SU-DHL-6 (cell line): ENCODE data around the gene DNAH9.

Experiments
- CTCF ChIP-seq: fragments of 200-600 bp; sonication (generic); IDR thresholded peaks from one replicate; pipeline ENCODE4 v1.5.1; 2017; ENCODE audit warnings: antibody characterized with exemption, mild to moderate bottlenecking, low read length, moderate library complexity; ENCODE audit not compliant: insufficient read depth, poor library complexity, severe bottlenecking
- EZH2phosphoT487 ChIP-seq: fragments of 200-600 bp; sonication (generic), shearing (Covaris generic); conservative IDR thresholded peaks from 2 replicates; pipeline ENCODE4 v1.6.1; 2018; ENCODE audit warnings: mild to moderate bottlenecking, antibody characterized with exemption, low read length, moderate library complexity, mixed read lengths

- TF ChIP-seq CTCF (no peak), EZH2phosphoT487 (no peak)
Measured at GRCh38 chr17:11554042-11554441, 44.2 kb upstream of the DNAH9 start.
